ENCODE measurements around the gene MKI67.

MKI67 gene

GRCh38 chr10:128150561-128150960 is 24.3 kb upstream of the MKI67 start:
- no peak for TF ChIP-seq CTCF (IDR thresholded peaks at IDR 0.05; ENCODE audit: insufficient read depth, low read length, poor library complexity, severe bottlenecking)
- no peaks in the 10 kb centered on the region; the same call in 1 of the 2 replicates for H3K27me3 ChIP-seq (replicated peaks; ENCODE audit: control insufficient read depth, insufficient read depth, low read length)
- no peak for DNase-seq (ENCODE audit: extremely low read depth, insufficient read length)
- no peaks in the 10 kb centered on the region for H3K36me3 ChIP-seq (ENCODE audit: control insufficient read depth, insufficient read depth, low read length)
- H3K4me3 ChIP-seq (replicated peaks; ENCODE audit: low read depth, low read length) = peak overlapping the region; percentile 80

- H3K36me3 ChIP-seq (ENCODE audit: control insufficient read depth, insufficient read depth, low read length) = no peaks in the 10 kb centered on the region
- TF ChIP-seq CTCF (IDR thresholded peaks at IDR 0.05; ENCODE audit: insufficient read depth, low read length, poor library complexity, severe bottlenecking) = peak; percentile 78
- DNase-seq (ENCODE audit: extremely low read depth, insufficient read length) = peak; percentile 75
- peak overlapping the region; percentile 80 for H3K4me3 ChIP-seq (replicated peaks; ENCODE audit: low read depth, low read length)
- H3K27me3 ChIP-seq (replicated peaks; ENCODE audit: control insufficient read depth, insufficient read depth, low read length) = no peaks in the 10 kb centered on the region; the same call in 1 of the 2 replicates
Observed at GRCh38 chr10:128150045-128150493, 23.8 kb upstream of the MKI67 start.

GRCh38 chr10:128149267-128150014 is 23.2 kb upstream of the MKI67 start:
- Histone ChIP-seq H3K4me3 (replicated peaks; ENCODE audit: low read depth, low read length) (no peak overlapping the region), H3K27me3 (replicated peaks; ENCODE audit: control insufficient read depth, insufficient read depth, low read length) (no peaks in the 10 kb centered on the region; the same call in 1 of the 2 replicates), H3K36me3 (ENCODE audit: control insufficient read depth, insufficient read depth, low read length) (no peaks in the 10 kb centered on the region)
- TF ChIP-seq CTCF (IDR thresholded peaks at IDR 0.05; ENCODE audit: insufficient read depth, low read length, poor library complexity, severe bottlenecking) = no peak
- DNase-seq (ENCODE audit: extremely low read depth, insufficient read length) = no peak

GRCh38 chr10:128147669-128148068 is 21.4 kb upstream of the MKI67 start:
- no peak for DNase-seq (ENCODE audit: extremely low read depth, insufficient read length)
- Histone ChIP-seq H3K27me3 (replicated peaks; ENCODE audit: control insufficient read depth, insufficient read depth, low read length) (no peaks in the 10 kb centered on the region), H3K36me3 (ENCODE audit: control insufficient read depth, insufficient read depth, low read length) (no peaks in the 10 kb centered on the region), H3K4me3 (replicated peaks; ENCODE audit: low read depth, low read length) (no peak overlapping the region)
- TF ChIP-seq CTCF (IDR thresholded peaks at IDR 0.05; ENCODE audit: insufficient read depth, low read length, poor library complexity, severe bottlenecking) = no peak

GRCh38 chr10:128147064-128147463 is 20.8 kb upstream of the MKI67 start:
- DNase-seq (ENCODE audit: extremely low read depth, insufficient read length) = no peak
- Histone ChIP-seq H3K36me3 (ENCODE audit: control insufficient read depth, insufficient read depth, low read length) (no peaks in the 10 kb centered on the region), H3K27me3 (replicated peaks; ENCODE audit: control insufficient read depth, insufficient read depth, low read length) (no peaks in the 10 kb centered on the region), H3K4me3 (replicated peaks; ENCODE audit: low read depth, low read length) (no peak overlapping the region)
- TF ChIP-seq CTCF (IDR thresholded peaks at IDR 0.05; ENCODE audit: insufficient read depth, low read length, poor library complexity, severe bottlenecking) = no peak
